SW 1271 (cell line): ENCODE results near the gene CRYBA1.
"Not testable (repeated sequence)": the region's sequence is repeated elsewhere in the genome, so short reads cannot be mapped to it uniquely, and the experiment has no call there.

Experiments
- DNase-seq, 2 experiments: peaks; one replicate each; lab custom pipeline; 2025; lab: John Stamatoyannopoulos, UW

The CRYBA1 gene

GRCh38 chr17:29237476-29238132 is 9.1 kb upstream of the CRYBA1 start:
- no peak for DNase-seq

GRCh38 chr17:29238133-29238850 is 8.4 kb upstream of the CRYBA1 start:
- no peak for DNase-seq

GRCh38 chr17:29240477-29240876 is 6.2 kb upstream of the CRYBA1 start:
- DNase-seq = peak in 1 of 2 experiments; percentile 70

- peak; percentile 87 to 98 for DNase-seq
Observed at GRCh38 chr17:29240968-29241963, 5.4 kb upstream of the CRYBA1 start.

- no peak for DNase-seq
Observed at GRCh38 chr17:29242051-29242450, 4.6 kb upstream of the CRYBA1 start.

GRCh38 chr17:29242790-29243189 is 3.9 kb upstream of the CRYBA1 start:
- DNase-seq = no peak

- DNase-seq = peak in 1 of 2 experiments; percentile 42
Observed at GRCh38 chr17:29243792-29244191, 2.9 kb upstream of the CRYBA1 start.

GRCh38 chr17:29245401-29245800 is 1.3 kb upstream of the CRYBA1 start:
- no peak for DNase-seq

GRCh38 chr17:29247219-29247618 is 560 bp downstream of the CRYBA1 start:
- DNase-seq = no peak

GRCh38 chr17:29248845-29249244 is 2.2 kb downstream of the CRYBA1 start:
- no peak for DNase-seq

GRCh38 chr17:29250666-29251065 is 4.0 kb downstream of the CRYBA1 start:
- no peak for DNase-seq

GRCh38 chr17:29251184-29251583 is 4.5 kb downstream of the CRYBA1 start:
- DNase-seq = no peak

GRCh38 chr17:29252101-29252791 is 5.6 kb downstream of the CRYBA1 start:
- DNase-seq = peak in 1 of 2 experiments; percentile 35

GRCh38 chr17:29253037-29253436 is 6.4 kb downstream of the CRYBA1 start:
- no peak for DNase-seq

- DNase-seq = no peak
Observed at GRCh38 chr17:29255926-29256522, 9.4 kb downstream of the CRYBA1 start.

GRCh38 chr17:29256735-29257466 is 10.2 kb downstream of the CRYBA1 start:
- DNase-seq = peak in 1 of 2 experiments; percentile 19

GRCh38 chr17:29257756-29258155 is 11.1 kb downstream of the CRYBA1 start:
- DNase-seq = no peak

- no peak for DNase-seq
Observed at GRCh38 chr17:29263916-29264315, 17.3 kb downstream of the CRYBA1 start.

GRCh38 chr17:29271980-29272379 is 25.3 kb downstream of the CRYBA1 start:
- not testable (repeated sequence) for DNase-seq

GRCh38 chr17:29273924-29274323 is 27.3 kb downstream of the CRYBA1 start:
- DNase-seq = no peak

- DNase-seq = no peak
Observed at GRCh38 chr17:29278692-29279091, 32.0 kb downstream of the CRYBA1 start.
